SK-N-SH treated with all-trans-retinoic acid at 6 μM for 48 hours (cell line): ENCODE results near the gene RFC5.

ENCODE experiments used
- ATAC-seq: fragments of 200-7000 bp; cut with Tn5 transposase; 3 replicates; pipeline ENCODE4 v1.9.1; 2020; ENCODE audit warnings: mild to moderate bottlenecking, moderate library complexity
- ARNTL ChIP-seq: fragments of 450-650 bp; formaldehyde crosslinking; IDR thresholded peaks from 2 replicates; pipeline ENCODE4 v1.5.0; 2020; ENCODE audit warnings: low read depth, mild to moderate bottlenecking, moderate library complexity, borderline replicate concordance
- BACH2 ChIP-seq: fragments of 250-450 bp; sonication (Bioruptor Pico); IDR thresholded peaks from 2 replicates; pipeline ENCODE4 v1.9.0; 2021; ENCODE audit warnings: mild to moderate bottlenecking, borderline replicate concordance
- CREB5 ChIP-seq: fragments of 250-450 bp; sonication (Bioruptor Pico); IDR thresholded peaks from 2 replicates; pipeline ENCODE4 v1.5.1; 2020; ENCODE audit warnings: low read depth, mild to moderate bottlenecking, moderate library complexity
- ESRRG ChIP-seq: fragments of 250-450 bp; sonication (Bioruptor Pico); IDR thresholded peaks from 2 replicates; pipeline ENCODE4 v1.6.1; 2021; ENCODE audit warnings: mild to moderate bottlenecking
- GLIS3 ChIP-seq: fragments of 250-450 bp; sonication (Bioruptor Pico); IDR thresholded peaks from 2 replicates; pipeline ENCODE4 v1.5.0; 2020; ENCODE audit warnings: mild to moderate bottlenecking, moderate library complexity
- ISL1 ChIP-seq: fragments of 250-450 bp; sonication (Bioruptor Pico); IDR thresholded peaks from 2 replicates; pipeline ENCODE4 v2.1.2; 2022; ENCODE audit warnings: mild to moderate bottlenecking, moderate library complexity
- PATZ1 ChIP-seq: fragments of 250-450 bp; sonication (Bioruptor Pico); IDR thresholded peaks from 2 replicates; pipeline ENCODE4 v1.8.0; 2020; ENCODE audit warnings: mild to moderate bottlenecking, moderate library complexity, borderline replicate concordance
- POU6F1 ChIP-seq: fragments of 250-450 bp; sonication (Bioruptor Pico); IDR thresholded peaks from 2 replicates; pipeline ENCODE4 v1.8.0; 2021; ENCODE audit warnings: low read depth, mild to moderate bottlenecking, moderate library complexity, borderline replicate concordance
- SNAI2 ChIP-seq: fragments of 250-450 bp; sonication (Bioruptor Pico); IDR thresholded peaks from 2 replicates; pipeline ENCODE4 v1.5.0; 2020; ENCODE audit warnings: mild to moderate bottlenecking, moderate library complexity
- TCF4 ChIP-seq: fragments of 250-450 bp; sonication (Bioruptor Pico); IDR thresholded peaks from 2 replicates; pipeline ENCODE4 v1.8.0; 2021; ENCODE audit warnings: mild to moderate bottlenecking, moderate library complexity, borderline replicate concordance
- TOX ChIP-seq: fragments of 250-450 bp; sonication (Bioruptor Pico); IDR thresholded peaks from 2 replicates; pipeline ENCODE4 v1.8.0; 2021; ENCODE audit warnings: mild to moderate bottlenecking, moderate library complexity, borderline replicate concordance
- TSHZ2 ChIP-seq: fragments of 250-450 bp; sonication (Bioruptor Pico); IDR thresholded peaks from 2 replicates; pipeline ENCODE4 v1.5.0; 2020; ENCODE audit warnings: mild to moderate bottlenecking, moderate library complexity
- ZC3H10 ChIP-seq: fragments of 250-450 bp; sonication (Bioruptor Pico); IDR thresholded peaks from 2 replicates; pipeline ENCODE4 v1.5.1; 2021; ENCODE audit warnings: mild to moderate bottlenecking, moderate library complexity
- ZFP3 ChIP-seq: fragments of 250-450 bp; sonication (Bioruptor Pico); IDR thresholded peaks from 2 replicates; pipeline ENCODE4 v1.5.0; 2020; ENCODE audit warnings: mild to moderate bottlenecking, moderate library complexity
- ZFP30 ChIP-seq: fragments of 450-650 bp; formaldehyde crosslinking; IDR thresholded peaks from 2 replicates; pipeline ENCODE4 v1.5.0; 2022; ENCODE audit warnings: mild to moderate bottlenecking, moderate library complexity
- ZNF565 ChIP-seq: fragments of 450-650 bp; formaldehyde crosslinking; conservative IDR thresholded peaks from 2 replicates; pipeline ENCODE4 v1.5.0; 2020; ENCODE audit warnings: low read depth, mild to moderate bottlenecking, moderate library complexity
- ZNF70 ChIP-seq: fragments of 450-650 bp; formaldehyde crosslinking; IDR thresholded peaks from 2 replicates; pipeline ENCODE4 v1.5.0; 2020; ENCODE audit warnings: mild to moderate bottlenecking, moderate library complexity
- ZNF8 ChIP-seq: fragments of 450-650 bp; formaldehyde crosslinking; IDR thresholded peaks from 2 replicates; pipeline ENCODE4 v1.5.0; 2020; ENCODE audit warnings: mild to moderate bottlenecking, moderate library complexity

RFC5 gene

GRCh38 chr12:117985182-117985581, 31.3 kb upstream of the RFC5 start:
- ATAC-seq: no peak
- TF ChIP-seq SNAI2 (CRISPR knock-in tag): no peak
- TF ChIP-seq GLIS3 (CRISPR knock-in tag): no peak
- no peak for TF ChIP-seq CREB5 (CRISPR knock-in tag)
- no peak for TF ChIP-seq ARNTL (CRISPR knock-in tag)
- TF ChIP-seq ESRRG (CRISPR knock-in tag): no peak
- no peak for TF ChIP-seq ZNF8 (CRISPR knock-in tag)
- TF ChIP-seq ZFP3 (CRISPR knock-in tag): no peak
- no peak for TF ChIP-seq ZFP30 (CRISPR knock-in tag)
- TF ChIP-seq BACH2: no peak
- no peak for TF ChIP-seq ZNF565 (CRISPR knock-in tag)
- TF ChIP-seq ZNF70: no peak
- TF ChIP-seq PATZ1 (CRISPR knock-in tag): no peak
- no peak for TF ChIP-seq ZC3H10
- no peak for TF ChIP-seq ISL1 (CRISPR knock-in tag)

- TF ChIP-seq TSHZ2 (CRISPR knock-in tag): no peak
- TF ChIP-seq TCF4 (CRISPR knock-in tag): no peak
- no peak for TF ChIP-seq ARNTL (CRISPR knock-in tag)
- TF ChIP-seq POU6F1: no peak
- no peak for TF ChIP-seq ISL1 (CRISPR knock-in tag)
- no peak; the same call in 2 of the 3 replicates for ATAC-seq
These were observed 29.6 kb upstream of the RFC5 start for GRCh38 chr12:117986705-117987469.

GRCh38 chr12:117994551-117995438, 21.7 kb upstream of the RFC5 start:
- no peak for ATAC-seq
- TF ChIP-seq TSHZ2 (CRISPR knock-in tag): no peak
- no peak for TF ChIP-seq GLIS3 (CRISPR knock-in tag)
- TF ChIP-seq ZNF8 (CRISPR knock-in tag): no peak
- no peak for TF ChIP-seq BACH2
- TF ChIP-seq ZFP30 (CRISPR knock-in tag): no peak
- TF ChIP-seq ARNTL (CRISPR knock-in tag): no peak
- no peak for TF ChIP-seq TCF4 (CRISPR knock-in tag)
- TF ChIP-seq CREB5 (CRISPR knock-in tag): no peak
- no peak for TF ChIP-seq ISL1 (CRISPR knock-in tag)
- no peak for TF ChIP-seq ZFP3 (CRISPR knock-in tag)
- TF ChIP-seq POU6F1: no peak
- no peak for TF ChIP-seq ZNF565 (CRISPR knock-in tag)
- TF ChIP-seq TOX (CRISPR knock-in tag): no peak
